Mesendoderm (in vitro differentiated cells): ENCODE data around the gene ADGRL1.
"Not testable (repeated sequence)": the region's sequence is repeated elsewhere in the genome, so short reads cannot be mapped to it uniquely, and the experiment has no call there.

Experiments
- DNase-seq: peaks from one replicate; pipeline ENCODE4 v3.0.0; 2013
- H2AK5ac ChIP-seq: 2 replicates; pipeline ENCODE4 v1.6.1; 2013; ENCODE audit warnings: low read length, inconsistent platforms
- H2BK120ac ChIP-seq: 2 replicates; pipeline ENCODE4 v1.6.1; 2013; ENCODE audit warnings: low read depth, mild to moderate bottlenecking, low read length, moderate library complexity, mixed read lengths
- H2BK15ac ChIP-seq: replicated peaks from 2 replicates; pipeline ENCODE4 v1.6.1; 2013; ENCODE audit warnings: low read depth, mild to moderate bottlenecking, moderate library complexity
- H2BK5ac ChIP-seq: 2 replicates; pipeline ENCODE4 v1.6.1; 2013; ENCODE audit warnings: low read length, inconsistent platforms
- H3K18ac ChIP-seq: 2 replicates; pipeline ENCODE4 v1.6.1; 2013; ENCODE audit warnings: mild to moderate bottlenecking, low read length, mixed read lengths
- H3K23ac ChIP-seq: one replicate; pipeline ENCODE4 v1.6.1; 2013; ENCODE audit warnings: low read length
- H3K27ac ChIP-seq: 2 replicates; pipeline ENCODE4 v1.5.1; 2013; ENCODE audit warnings: low read depth, mild to moderate bottlenecking, inconsistent platforms, low read length, moderate library complexity
- H3K27me3 ChIP-seq: 2 replicates; pipeline ENCODE4 v1.6.1; 2013; ENCODE audit warnings: low read length, control low read depth, mild to moderate bottlenecking, inconsistent platforms; ENCODE audit not compliant: insufficient read depth, poor library complexity
- H3K36me3 ChIP-seq: 2 replicates; pipeline ENCODE4 v1.6.1; 2013; ENCODE audit warnings: low read length, inconsistent platforms; ENCODE audit not compliant: control insufficient read depth, insufficient read depth
- H3K4ac ChIP-seq: one replicate; pipeline ENCODE4 v1.6.1; 2013; ENCODE audit warnings: low read depth, mild to moderate bottlenecking, low read length, moderate library complexity
- H3K4me1 ChIP-seq: 2 replicates; pipeline ENCODE4 v1.6.1; 2013; ENCODE audit warnings: low read depth, low read length, inconsistent platforms; ENCODE audit not compliant: control insufficient read depth
- H3K4me2 ChIP-seq: 2 replicates; pipeline ENCODE4 v1.6.1; 2013; ENCODE audit warnings: low read length
- H3K4me3 ChIP-seq: 2 replicates; pipeline ENCODE4 v1.5.1; 2013; ENCODE audit warnings: mild to moderate bottlenecking, low read length
- H3K56ac ChIP-seq: one replicate; pipeline ENCODE4 v1.6.1; 2013; ENCODE audit warnings: low read length
- H3K79me1 ChIP-seq: 2 replicates; pipeline ENCODE4 v1.6.1; 2013; ENCODE audit warnings: low read length, inconsistent platforms
- H3K79me2 ChIP-seq: 2 replicates; pipeline ENCODE4 v1.6.1; 2013; ENCODE audit warnings: mild to moderate bottlenecking, low read length; ENCODE audit not compliant: control insufficient read depth, insufficient read depth
- H3K9ac ChIP-seq: 2 replicates; pipeline ENCODE4 v1.6.1; 2013; ENCODE audit warnings: low read length, inconsistent platforms
- H4K5ac ChIP-seq: one replicate; pipeline ENCODE4 v1.6.1; 2013; ENCODE audit warnings: low read length
- H4K8ac ChIP-seq: one replicate; pipeline ENCODE4 v1.6.1; 2013; ENCODE audit warnings: low read depth, mild to moderate bottlenecking, control low read depth, low read length, moderate library complexity
- WGBS: extraction: QIAGEN DNeasy Blood & Tissue Kit; methylation state at CpG from one replicate; pipeline ENCODE4 v1.1.7; 2013; ENCODE audit warnings: low lambda C conversion rate, missing lambda C conversion rate; ENCODE audit not compliant: insufficient coverage; ENCODE audit errors: extremely low coverage; 5-methylcytosine and 5-hydroxymethylcytosine counted together

Gene ADGRL1

DNA sequence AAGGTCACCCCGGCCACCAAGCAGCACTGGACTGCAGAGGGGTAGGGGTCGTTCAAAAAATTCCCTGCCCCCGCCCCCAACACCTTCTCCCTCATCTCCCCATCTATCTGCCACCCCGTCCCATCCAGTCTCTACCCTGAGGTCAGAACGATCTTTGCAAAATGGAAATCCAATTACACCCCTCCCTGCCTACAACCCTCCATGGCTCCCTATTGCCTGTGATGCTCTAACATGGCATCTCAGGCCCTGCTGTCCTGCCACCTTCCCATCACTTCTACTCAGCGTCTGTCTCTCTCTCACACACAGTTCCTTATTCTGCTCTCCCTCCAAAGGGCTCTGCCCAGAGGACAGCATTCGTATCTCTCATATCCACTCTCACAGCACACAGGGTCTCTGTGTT is 8.7 kb downstream of the ADGRL1 start:
- H3K18ac ChIP-seq, DNase-seq, H4K8ac ChIP-seq, H3K4me3 ChIP-seq, H3K79me1 ChIP-seq, H3K9ac ChIP-seq, H2BK15ac ChIP-seq, H3K36me3 ChIP-seq, H3K27ac ChIP-seq, H2BK120ac ChIP-seq, H3K56ac ChIP-seq, H2AK5ac ChIP-seq, H3K4me1 ChIP-seq, H3K4me2 ChIP-seq, H3K23ac ChIP-seq, H2BK5ac ChIP-seq, H3K4ac ChIP-seq, H4K5ac ChIP-seq, H3K27me3 ChIP-seq: not testable (repeated sequence)
- WGBS, result no CpG with 5 or more reads among the region's 7 CpGs
- peaks cover 59% of the 10 kb centered on the region for H3K79me2 ChIP-seq

DNA sequence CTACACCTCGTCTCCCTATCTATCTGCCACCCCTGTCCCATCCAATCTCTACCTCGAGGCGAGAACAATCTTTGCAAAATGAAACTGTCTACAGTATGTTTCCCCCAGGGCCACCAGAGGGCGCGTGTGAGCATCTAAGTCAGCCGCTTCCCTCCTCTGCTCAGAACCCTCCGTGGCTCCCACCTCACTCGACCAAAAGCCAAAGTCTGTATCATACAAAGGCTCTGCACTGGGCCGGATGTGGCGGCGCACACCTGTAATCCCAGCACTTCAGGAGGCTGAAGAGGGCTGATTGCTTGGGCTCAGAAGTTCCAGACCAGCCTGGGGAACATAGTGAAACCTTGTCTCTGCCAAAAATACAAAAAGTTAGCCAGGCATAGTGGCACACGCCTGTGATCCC is 9.9 kb downstream of the ADGRL1 start:
- not testable (repeated sequence) for H2AK5ac ChIP-seq, H3K4me1 ChIP-seq, H2BK120ac ChIP-seq, H3K56ac ChIP-seq, H3K27ac ChIP-seq, H2BK5ac ChIP-seq, H3K4ac ChIP-seq, H4K8ac ChIP-seq, H3K4me3 ChIP-seq, H3K9ac ChIP-seq, H4K5ac ChIP-seq, H3K27me3 ChIP-seq, H3K79me1 ChIP-seq, H3K18ac ChIP-seq, H2BK15ac ChIP-seq, H3K36me3 ChIP-seq, H3K23ac ChIP-seq, H3K4me2 ChIP-seq
- WGBS, result no CpG with 5 or more reads among the region's 12 CpGs
- DNase-seq, result peak; percentile 71
- H3K79me2 ChIP-seq, result peaks cover 51% of the 10 kb centered on the region

- not testable (repeated sequence) for H3K18ac ChIP-seq, H2AK5ac ChIP-seq, H2BK5ac ChIP-seq, H3K4me3 ChIP-seq, H2BK15ac ChIP-seq, H3K56ac ChIP-seq, H3K4me1 ChIP-seq, H4K5ac ChIP-seq, H3K4ac ChIP-seq, H3K79me1 ChIP-seq, H3K23ac ChIP-seq, H2BK120ac ChIP-seq, H3K36me3 ChIP-seq, H4K8ac ChIP-seq, H3K27me3 ChIP-seq, H3K9ac ChIP-seq, DNase-seq, H3K27ac ChIP-seq, H3K4me2 ChIP-seq
- H3K79me2 ChIP-seq, result peaks cover 50% of the 10 kb centered on the region
- no CpG with 5 or more reads among the region's 12 CpGs for WGBS
These were observed 10.8 kb downstream of the ADGRL1 start for GRCh38 chr19:14195216-14195615.

DNA sequence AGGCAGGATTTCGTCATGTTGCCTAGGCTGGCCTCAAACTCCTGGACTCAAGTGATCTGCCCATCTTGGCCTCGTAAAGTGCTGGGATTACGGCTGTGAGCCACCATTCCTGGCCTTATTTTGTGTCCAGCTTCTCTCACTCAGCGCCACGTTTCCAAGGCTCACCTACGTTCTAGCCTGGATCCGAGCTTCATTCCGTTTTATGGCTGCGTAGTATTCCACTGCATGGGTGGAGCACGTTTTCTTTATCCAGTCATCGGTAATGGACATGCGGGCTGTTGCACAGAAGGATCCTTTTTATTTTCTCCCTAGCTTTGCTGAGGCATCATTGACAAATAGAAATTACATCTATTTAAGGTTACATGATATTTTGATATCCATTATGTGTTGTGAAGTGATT is 16.6 kb downstream of the ADGRL1 start:
- H3K56ac ChIP-seq, result no peak overlapping the region
- no peaks in the 10 kb centered on the region for H3K36me3 ChIP-seq
- H3K27me3 ChIP-seq, result no peaks in the 10 kb centered on the region
- WGBS, result no CpG with 5 or more reads among the region's 12 CpGs
- no peak overlapping the region for H2BK120ac ChIP-seq
- no peaks in the 10 kb centered on the region for H3K4me1 ChIP-seq
- no peak overlapping the region for H3K18ac ChIP-seq
- H4K8ac ChIP-seq, result no peak overlapping the region
- no peak overlapping the region for H3K23ac ChIP-seq
- H2AK5ac ChIP-seq, result no peak overlapping the region
- no peak overlapping the region for H3K4me2 ChIP-seq
- H2BK5ac ChIP-seq, result no peak overlapping the region
- H3K27ac ChIP-seq, result no peak overlapping the region
- peaks cover 34% of the 10 kb centered on the region for H3K79me2 ChIP-seq
- H3K9ac ChIP-seq, result no peak overlapping the region
- no peak for DNase-seq
- H3K79me1 ChIP-seq, result peaks cover 2% of the 10 kb centered on the region
- no peak overlapping the region for H2BK15ac ChIP-seq
- H3K4me3 ChIP-seq, result no peak overlapping the region
- no peak overlapping the region for H3K4ac ChIP-seq
- H4K5ac ChIP-seq, result no peak overlapping the region

DNA sequence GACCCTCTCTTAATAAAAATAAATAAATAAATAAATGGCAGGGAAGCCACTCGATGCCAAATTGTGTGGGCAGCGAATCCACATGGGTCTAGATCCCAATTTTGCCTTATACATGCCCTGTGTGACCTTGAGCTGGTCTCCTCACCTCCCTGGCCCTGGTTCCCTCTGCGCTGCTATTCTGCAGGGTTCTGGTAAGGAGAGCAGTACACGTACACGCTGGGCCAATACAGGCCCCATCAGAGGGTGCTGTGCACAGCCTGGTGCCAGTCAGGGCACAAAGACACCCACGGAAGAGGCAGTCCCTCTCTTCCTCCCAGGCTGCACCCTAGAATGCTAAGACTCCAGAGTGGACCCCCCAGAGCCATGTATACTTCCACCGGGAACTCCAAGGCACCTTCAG is 17.9 kb downstream of the ADGRL1 start:
- peaks cover 31% of the 10 kb centered on the region for H3K79me2 ChIP-seq
- H3K27ac ChIP-seq, H3K56ac ChIP-seq, H3K36me3 ChIP-seq, H3K9ac ChIP-seq, H2BK120ac ChIP-seq, H4K8ac ChIP-seq, H3K79me1 ChIP-seq, H2BK15ac ChIP-seq, H3K18ac ChIP-seq, DNase-seq, H3K4me3 ChIP-seq, H2AK5ac ChIP-seq, H3K23ac ChIP-seq, H3K4ac ChIP-seq, H3K4me1 ChIP-seq, H3K27me3 ChIP-seq, H4K5ac ChIP-seq, H3K4me2 ChIP-seq, H2BK5ac ChIP-seq: not testable (repeated sequence)
- WGBS, result no CpG with 5 or more reads among the region's 7 CpGs

- Histone ChIP-seq H3K4ac (no peak overlapping the region), H3K27me3 (no peaks in the 10 kb centered on the region), H2BK15ac (no peak overlapping the region), H3K4me1 (no peaks in the 10 kb centered on the region), H4K5ac (no peak overlapping the region), H3K79me2 (peaks cover 28% of the 10 kb centered on the region), H3K36me3 (no peaks in the 10 kb centered on the region), H3K18ac (no peak overlapping the region), H4K8ac (no peak overlapping the region), H3K79me1 (peaks cover 4% of the 10 kb centered on the region), H3K9ac (no peak overlapping the region), H3K4me3 (no peak overlapping the region), H2AK5ac (no peak overlapping the region), H3K27ac (no peak overlapping the region), H3K56ac (no peak overlapping the region), H2BK5ac (no peak overlapping the region), H3K4me2 (no peak overlapping the region), H3K23ac (no peak overlapping the region), H2BK120ac (no peak overlapping the region)
- DNase-seq, result no peak
- no CpG with 5 or more reads among the region's 12 CpGs for WGBS
These were observed 18.4 kb downstream of the ADGRL1 start for GRCh38 chr19:14187561-14187960.
